BJ (cell line): Measurements from ENCODE around the gene RASGRF1. TPM values are rescaled to one million over a fixed set of nuclear protein-coding genes. Genes with fewer than 3 reads are reported as not detected.

ENCODE experiments used
- CTCF ChIA-PET: fragments of 350-600 bp; formaldehyde crosslinking; extraction: SDS; loops from one replicate; lab custom pipeline; 2021; ENCODE audit warnings: antibody characterized with exemption, inconsistent platforms; lab: Yijun Ruan, JAX
- POLR2A ChIA-PET: fragments of 300-600 bp; sonication (Branson Sonifier 250); formaldehyde crosslinking; extraction: SDS; loops from one replicate; lab custom pipeline; 2021; ENCODE audit warnings: antibody characterized with exemption; lab: Charles Lee
- DNase-seq: peaks from one replicate; pipeline ENCODE4 v3.0.0-alpha.2; 2011; ENCODE audit warnings: low read depth
- H3K27me3 ChIP-seq: 2 replicates; pipeline ENCODE4 v1.6.0; 2011; ENCODE audit warnings: low read length; ENCODE audit not compliant: control insufficient read depth, insufficient read depth
- H3K36me3 ChIP-seq: 2 replicates; pipeline ENCODE4 v1.5.1; 2011; ENCODE audit warnings: low read length; ENCODE audit not compliant: control insufficient read depth, insufficient read depth
- H3K4me3 ChIP-seq: 2 replicates; pipeline ENCODE4 v1.5.1; 2011; ENCODE audit warnings: low read depth, mild to moderate bottlenecking, control low read depth, low read length
- polyA plus RNA-seq: library from polyadenylated mRNA; depleted of rRNA; stranded (reverse); fragments of >200 nt; gene quantifications from 2 replicates; pipeline ENCODE4 v1.2.3, GENCODE V29; 2011
- TF ChIP-seq, protein P1 (sequence below): IDR thresholded peaks from 2 replicates; pipeline ENCODE4 v1.5.1; 2011; ENCODE audit warnings: low read depth, mild to moderate bottlenecking, control low read depth, inconsistent platforms, low read length, moderate library complexity; ENCODE audit not compliant: insufficient read depth

Gene RASGRF1
- polyA plus RNA-seq, 1 experiment, result 0.31 TPM

DNA sequence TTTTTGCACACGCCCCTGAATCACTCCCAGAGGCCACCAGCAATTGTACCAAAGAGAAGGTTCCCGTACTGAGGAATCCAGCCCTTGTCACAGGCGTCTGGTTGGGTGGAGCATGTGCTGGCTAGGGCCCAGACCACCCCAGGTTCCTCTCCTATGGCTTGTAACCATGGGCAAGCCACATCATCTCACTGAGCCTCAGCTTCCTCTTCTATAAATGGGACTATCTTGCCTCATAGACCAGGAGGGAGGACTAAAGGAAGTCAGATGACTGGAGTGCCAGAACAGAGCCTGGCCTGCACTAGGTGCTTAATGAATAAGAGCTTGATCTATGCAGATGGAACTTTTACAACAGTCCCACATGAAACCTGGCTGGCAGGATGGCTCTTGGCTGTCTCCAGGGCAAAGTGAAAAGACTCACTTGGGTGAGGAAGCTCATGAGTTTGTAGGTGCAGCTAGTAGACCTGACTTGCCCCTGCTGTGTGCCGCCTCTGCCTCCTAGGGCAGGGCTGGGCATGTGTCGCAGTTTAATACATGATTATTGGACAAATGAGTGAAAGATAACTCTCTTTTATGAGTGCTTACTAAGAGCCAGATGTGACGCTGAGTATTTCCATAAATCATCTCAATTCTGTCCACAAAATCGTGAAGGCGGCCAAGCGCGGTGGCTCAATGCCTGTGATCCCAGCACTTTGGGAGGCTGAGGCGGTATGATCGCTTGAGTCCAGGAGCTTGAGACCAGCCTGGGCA lies 175.1 kb downstream of the RASGRF1 start:
- CTCF ChIA-PET, result interaction anchor here (0.5 to 2.1 kb wide), 5 partner anchors 9 to 1067 kb away, joined by 3 to 5 read pairs (median 3); no protein-coding TSS in a partner anchor
- TF ChIP-seq, protein P1, sequence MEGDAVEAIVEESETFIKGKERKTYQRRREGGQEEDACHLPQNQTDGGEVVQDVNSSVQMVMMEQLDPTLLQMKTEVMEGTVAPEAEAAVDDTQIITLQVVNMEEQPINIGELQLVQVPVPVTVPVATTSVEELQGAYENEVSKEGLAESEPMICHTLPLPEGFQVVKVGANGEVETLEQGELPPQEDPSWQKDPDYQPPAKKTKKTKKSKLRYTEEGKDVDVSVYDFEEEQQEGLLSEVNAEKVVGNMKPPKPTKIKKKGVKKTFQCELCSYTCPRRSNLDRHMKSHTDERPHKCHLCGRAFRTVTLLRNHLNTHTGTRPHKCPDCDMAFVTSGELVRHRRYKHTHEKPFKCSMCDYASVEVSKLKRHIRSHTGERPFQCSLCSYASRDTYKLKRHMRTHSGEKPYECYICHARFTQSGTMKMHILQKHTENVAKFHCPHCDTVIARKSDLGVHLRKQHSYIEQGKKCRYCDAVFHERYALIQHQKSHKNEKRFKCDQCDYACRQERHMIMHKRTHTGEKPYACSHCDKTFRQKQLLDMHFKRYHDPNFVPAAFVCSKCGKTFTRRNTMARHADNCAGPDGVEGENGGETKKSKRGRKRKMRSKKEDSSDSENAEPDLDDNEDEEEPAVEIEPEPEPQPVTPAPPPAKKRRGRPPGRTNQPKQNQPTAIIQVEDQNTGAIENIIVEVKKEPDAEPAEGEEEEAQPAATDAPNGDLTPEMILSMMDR, result no peak
- no peak overlapping the region for H3K4me3 ChIP-seq
- no peak for DNase-seq
- H3K36me3 ChIP-seq, result peaks cover 18% of the 10 kb centered on the region
- no peaks in the 10 kb centered on the region for H3K27me3 ChIP-seq
- POLR2A ChIA-PET, result interaction anchor here (0.6 kb wide), 1 partner anchor 104 kb away, joined by 5 read pairs; the partner anchor contains the start of gene ADAMTS7

DNA sequence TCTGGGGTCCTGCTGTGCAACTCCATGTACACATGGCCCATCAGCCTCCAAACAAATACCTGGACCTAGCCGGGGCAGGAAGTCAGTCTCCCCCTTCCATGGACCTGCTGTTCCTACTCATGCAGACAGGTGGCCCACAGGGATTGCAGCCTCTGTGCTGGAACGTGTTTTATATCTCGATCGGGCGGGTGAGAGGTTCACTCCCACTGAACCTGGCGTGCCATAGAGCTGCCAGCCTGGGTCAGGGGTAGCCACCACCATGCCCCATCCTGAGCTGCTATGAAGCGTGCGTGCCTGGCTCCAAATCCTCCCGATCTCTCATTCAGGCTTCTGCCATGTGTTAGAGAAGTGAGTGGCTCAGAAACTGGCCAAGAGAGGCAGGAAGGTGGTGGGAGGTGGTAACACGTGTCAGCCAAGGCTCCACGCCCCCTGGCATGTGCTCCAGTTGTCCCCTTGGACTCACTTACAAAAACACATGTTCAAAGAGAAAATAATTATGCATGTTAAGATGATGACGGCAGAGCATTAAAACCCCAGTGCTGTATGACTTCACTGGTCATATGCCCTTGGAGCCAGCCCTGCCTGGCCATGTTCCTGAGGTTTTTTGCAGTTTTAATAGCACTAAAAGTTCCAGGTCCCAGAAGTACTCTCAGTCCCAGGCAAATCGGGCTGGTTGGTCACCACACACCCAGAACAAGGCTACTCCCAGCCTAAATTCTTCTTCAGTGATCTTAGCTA lies 176.4 kb downstream of the RASGRF1 start:
- Histone ChIP-seq H3K36me3 (peaks cover 23% of the 10 kb centered on the region), H3K4me3 (no peak overlapping the region), H3K27me3 (no peaks in the 10 kb centered on the region)
- POLR2A ChIA-PET, result no interaction called here
- TF ChIP-seq, protein P1, result peak; percentile 63
- CTCF ChIA-PET, result interaction anchor here (0.6 to 2.1 kb wide), 3 partner anchors 17 to 270 kb away, joined by 3 to 5 read pairs (median 4); no protein-coding TSS in a partner anchor
- peak; percentile 26 for DNase-seq

DNA sequence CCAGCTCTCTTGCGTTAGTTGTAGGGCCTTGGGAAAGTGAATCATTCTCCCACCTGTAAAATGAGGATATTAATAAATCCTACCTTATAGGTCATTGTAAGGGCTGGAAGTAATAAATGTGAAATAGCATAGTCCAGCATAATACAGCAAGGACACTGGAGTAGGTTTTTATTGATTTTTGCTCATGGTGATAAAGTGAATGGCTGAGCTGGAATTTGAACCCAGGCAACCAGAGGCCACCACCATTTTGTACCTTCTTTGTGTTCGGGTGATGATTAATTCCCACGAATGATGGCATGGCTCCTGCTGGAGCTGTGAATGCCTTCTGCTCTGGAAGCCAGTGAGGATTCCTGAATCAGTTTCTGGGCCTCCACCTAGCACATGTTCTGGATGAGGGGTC lies 177.6 kb downstream of the RASGRF1 start:
- TF ChIP-seq, protein P1, result no peak
- ChIA-PET POLR2A (no interaction called here), CTCF (interaction anchor here (1.1 to 1.3 kb wide), 2 partner anchors 66 to 271 kb away, joined by 3 to 4 read pairs; no protein-coding TSS in a partner anchor)
- H3K36me3 ChIP-seq, result peaks cover 25% of the 10 kb centered on the region
- DNase-seq, result no peak
- H3K4me3 ChIP-seq, result no peak overlapping the region
- no peaks in the 10 kb centered on the region for H3K27me3 ChIP-seq

DNA sequence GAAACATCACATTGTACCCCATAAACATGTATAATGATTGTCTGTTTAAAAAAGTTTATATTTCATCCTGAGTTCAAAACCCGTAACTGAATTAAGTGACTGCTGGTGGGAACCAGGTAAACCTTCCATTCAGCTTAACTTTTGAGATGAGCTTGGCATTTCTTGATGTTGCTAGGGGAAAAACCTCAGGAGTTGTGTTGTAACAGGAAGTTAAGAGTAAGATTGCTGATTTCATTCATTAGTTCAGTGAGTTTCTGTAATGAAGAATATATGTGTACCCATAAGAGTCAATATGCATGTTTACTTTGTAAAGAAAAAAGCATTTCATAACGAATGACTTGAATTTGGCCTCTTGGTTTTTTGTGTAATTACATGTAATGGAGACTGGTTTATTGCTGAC lies 178.3 kb downstream of the RASGRF1 start:
- ChIA-PET POLR2A (no interaction called here), CTCF (interaction anchor here (1.1 to 1.3 kb wide), 2 partner anchors 67 to 272 kb away, joined by 3 to 4 read pairs; no protein-coding TSS in a partner anchor)
- Histone ChIP-seq H3K36me3 (peaks cover 25% of the 10 kb centered on the region), H3K27me3 (no peaks in the 10 kb centered on the region), H3K4me3 (no peak overlapping the region)
- no peak for DNase-seq
- TF ChIP-seq, protein P1, result no peak

DNA sequence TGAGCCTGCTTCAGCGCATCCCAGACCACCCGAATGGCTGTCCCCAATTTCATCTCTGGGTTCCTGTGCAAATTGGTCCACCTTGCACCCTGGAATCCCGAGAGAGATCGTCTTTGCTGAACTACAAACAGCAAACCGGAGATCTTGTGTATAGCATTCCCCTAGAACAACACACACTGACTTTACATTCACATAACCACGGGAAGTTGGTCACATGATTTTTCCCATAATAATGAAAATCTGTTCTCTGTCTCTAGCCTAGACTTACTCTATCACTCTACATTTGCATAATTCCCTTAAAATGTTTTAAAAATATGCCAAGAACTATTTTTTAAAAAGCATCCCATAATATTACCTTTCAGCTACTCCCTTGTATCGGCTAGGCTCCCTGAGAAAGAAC lies 180.3 kb downstream of the RASGRF1 start:
- no peak for DNase-seq
- TF ChIP-seq, protein P1, result no peak
- Histone ChIP-seq H3K36me3 (peaks cover 23% of the 10 kb centered on the region), H3K27me3 (no peaks in the 10 kb centered on the region), H3K4me3 (no peak overlapping the region)
- POLR2A ChIA-PET, result no interaction called here
- CTCF ChIA-PET, result interaction anchor here (0.6 to 5.2 kb wide), 11 partner anchors 9 to 507 kb away, joined by 3 to 33 read pairs (median 5); no protein-coding TSS in a partner anchor
